Transverse colon (tissue), 4 donors: Measurements from ENCODE around the gene LEKR1. TPM values are rescaled to one million over a fixed set of nuclear protein-coding genes. Genes with fewer than 3 reads are reported as not detected.

ENCODE experiments used
- DNase-seq: peaks from one replicate; pipeline ENCODE4 v3.0.0-alpha.2; 2019
- H3K27ac ChIP-seq, 4 donors: fragments of 200-600 bp; sonication (generic); 2 replicates each; pipeline ENCODE4 v1.5.1; 2016 to 2018; ENCODE audit warnings: inconsistent platforms in 4 of 4
- H3K27me3 ChIP-seq: fragments of 200-600 bp; sonication (generic); 2 replicates; pipeline ENCODE4 v1.5.1; 2017; ENCODE audit warnings: inconsistent platforms
- H3K36me3 ChIP-seq, 4 donors: fragments of 200-600 bp; sonication (generic); 2 replicates each; pipeline ENCODE4 v1.5.1; 2017 to 2019; ENCODE audit warnings: inconsistent platforms in 4 of 4
- H3K4me1 ChIP-seq, 4 donors: fragments of 200-600 bp; sonication (generic); 2 replicates each; pipeline ENCODE4 v1.5.1; 2017 to 2020; ENCODE audit warnings: inconsistent platforms in 4 of 4
- H3K4me3 ChIP-seq, 4 donors: fragments of 200-600 bp; sonication (generic); 1 replicate in 1 of 4; 2 replicates in 3 of 4; pipeline versions ENCODE4 v1.5.1 to v1.6.1; 2017 to 2019; ENCODE audit warnings: inconsistent platforms in 4 of 4
- H3K9me3 ChIP-seq, 2 donors: fragments of 200-600 bp; sonication (generic); 2 replicates each; pipeline ENCODE4 v1.5.1; 2017 to 2019; ENCODE audit warnings: inconsistent platforms in 2 of 2
- CTCF ChIP-seq, 5 experiments: fragments of 200-600 bp in 3 of 5; fragments of 450-650 bp in 2 of 5; sonication (generic) in 3 of 5; IDR thresholded peaks; 1 replicate in 2 of 5; 2 replicates in 3 of 5; pipeline ENCODE4 v1.5.1; 2016 to 2017; ENCODE audit warnings: antibody characterized with exemption in 5 of 5, inconsistent platforms in 3 of 5, mild to moderate bottlenecking in 2 of 5, moderate library complexity in 1 of 5
- EP300 ChIP-seq: sonication (generic); formaldehyde crosslinking; IDR thresholded peaks from one replicate; pipeline ENCODE4 v1.6.1; 2017; ENCODE audit warnings: antibody characterized with exemption, low read depth
- POLR2A ChIP-seq: fragments of 450-650 bp; IDR thresholded peaks from one replicate; pipeline ENCODE4 v1.6.1; 2016; ENCODE audit warnings: antibody characterized with exemption, mild to moderate bottlenecking, moderate library complexity
- POLR2AphosphoS5 ChIP-seq, 3 donors: sonication (generic); formaldehyde crosslinking; IDR thresholded peaks; one replicate each; pipeline ENCODE4 v1.6.1; 2016; ENCODE audit warnings: antibody characterized with exemption in 3 of 3
- WGBS, 2 donors: methylation state at CpG; one replicate each; pipeline ENCODE4 v1.1.5; 2018; ENCODE audit warnings: low coverage in 1 of 2; 5-methylcytosine and 5-hydroxymethylcytosine counted together
- in situ Hi-C, 4 donors: fragments of 200-750 bp; cut with MboI; loops; one replicate each; pipeline versions ENCODE4 v1.15.0 to v1.15.1; 2017; ENCODE audit warnings: low sequenced_read_pairs in 3 of 4, low pct_ligation_motif_present in 1 of 4, low pct_unique_long_range_greater_than_20kb in 1 of 4
- intact Hi-C: fragments of 100-400 bp; cut with DNase I; formaldehyde crosslinking; loops from one replicate; pipeline ENCODE4 v1.15.1; 2023; ENCODE audit warnings: low total_unique reads
- total RNA-seq, 4 donors: library from RNA; depleted of rRNA; stranded (reverse); fragments of >200 nt; gene quantifications; one replicate each; pipeline ENCODE4 v1.1.0, GENCODE V29; 2016

Gene LEKR1
- total RNA-seq, 4 donors from 2014 or later = 0.40 to 3.3 (median 0.96) TPM; not detected in 1

DNA sequence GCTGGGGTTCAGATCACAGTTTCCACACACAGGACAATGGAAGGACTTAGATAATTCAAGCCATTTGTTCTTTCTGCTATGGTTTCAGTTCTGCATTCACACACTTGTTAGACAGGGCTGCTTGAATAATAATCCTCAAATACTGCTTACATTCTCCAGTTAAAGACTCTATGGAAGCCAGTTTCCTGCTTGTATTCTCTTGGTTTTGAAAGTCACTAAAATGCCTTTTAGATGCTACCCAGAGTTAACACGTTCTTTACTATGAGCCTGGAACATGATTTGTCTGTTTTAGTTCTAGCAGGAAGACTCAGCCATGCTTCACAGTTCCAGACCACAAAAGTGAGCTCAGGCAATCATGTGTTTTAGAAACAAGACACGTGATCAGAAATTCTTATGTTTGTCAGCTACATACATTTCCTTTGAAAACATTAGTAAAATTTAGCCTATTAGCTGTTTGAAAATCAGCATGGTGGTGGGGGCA is 152.4 kb downstream of the LEKR1 start:
- in situ Hi-C loops (no loop called here), intact Hi-C loops (no loop called here)
- TF ChIP-seq CTCF (IDR thresholded peaks at IDR 0.05) = no peak
- no peak for TF ChIP-seq EP300
- no peak for TF ChIP-seq POLR2A
- TF ChIP-seq POLR2AphosphoS5 (IDR thresholded peaks at IDR 0.05) = no peak
- Histone ChIP-seq H3K9me3 (no peaks in the 10 kb centered on the region), H3K36me3 (no peaks in the 10 kb centered on the region), H3K4me3 (no peak overlapping the region), H3K27ac (peak overlapping the region in 2 of 4 donors; percentile 21), H3K4me1 (no peaks in the 10 kb centered on the region), H3K27me3 (no peaks in the 10 kb centered on the region)
- DNase-seq = no peak
- WGBS, 2 donors = 42 to 47% methylated on average over 2 of the region's 2 CpGs

DNA sequence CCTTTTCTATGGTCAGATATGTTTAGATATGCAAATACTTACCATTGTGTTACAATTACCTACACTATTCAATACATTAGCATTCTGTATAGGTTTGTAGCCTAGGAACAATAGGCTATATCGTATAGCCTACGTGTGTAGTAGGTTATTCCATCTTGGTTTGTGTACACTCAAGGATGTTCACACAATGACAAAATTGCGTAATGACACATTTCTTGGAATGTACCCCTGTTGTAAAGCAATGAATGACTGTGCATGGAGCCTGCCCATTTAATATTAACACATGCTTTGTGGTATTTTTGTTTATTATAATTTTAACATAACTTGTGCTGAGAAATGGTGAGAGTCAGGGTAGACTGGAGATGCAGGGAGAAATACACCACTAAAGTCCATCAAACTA is 154.9 kb downstream of the LEKR1 start:
- no peak for DNase-seq
- intact Hi-C loops = no loop called here
- Histone ChIP-seq H3K36me3 (no peaks in the 10 kb centered on the region), H3K27me3 (no peaks in the 10 kb centered on the region), H3K4me1 (no peaks in the 10 kb centered on the region), H3K27ac (no peak overlapping the region), H3K9me3 (no peaks in the 10 kb centered on the region), H3K4me3 (no peak overlapping the region)
- in situ Hi-C loops = no loop called here
- WGBS, 2 donors = 90 to 92% methylated on average over 3 of the region's 3 CpGs
- TF ChIP-seq POLR2AphosphoS5 (IDR thresholded peaks at IDR 0.05) = no peak

GRCh38 chr3:156983559-156983958 is 157.4 kb downstream of the LEKR1 start:
- H3K27ac ChIP-seq = no peak overlapping the region
- H3K4me3 ChIP-seq = no peak overlapping the region
- no peak for DNase-seq
- in situ Hi-C loops (no loop called here), intact Hi-C loops (no loop called here)
- no peak for TF ChIP-seq POLR2AphosphoS5 (IDR thresholded peaks at IDR 0.05)
- TF ChIP-seq CTCF (IDR thresholded peaks at IDR 0.05) = no peak
- TF ChIP-seq POLR2A = no peak
- TF ChIP-seq EP300 = no peak
- no peaks in the 10 kb centered on the region for H3K36me3 ChIP-seq
- H3K4me1 ChIP-seq = no peaks in the 10 kb centered on the region
- no peaks in the 10 kb centered on the region for H3K27me3 ChIP-seq
- H3K9me3 ChIP-seq = no peaks in the 10 kb centered on the region

DNA sequence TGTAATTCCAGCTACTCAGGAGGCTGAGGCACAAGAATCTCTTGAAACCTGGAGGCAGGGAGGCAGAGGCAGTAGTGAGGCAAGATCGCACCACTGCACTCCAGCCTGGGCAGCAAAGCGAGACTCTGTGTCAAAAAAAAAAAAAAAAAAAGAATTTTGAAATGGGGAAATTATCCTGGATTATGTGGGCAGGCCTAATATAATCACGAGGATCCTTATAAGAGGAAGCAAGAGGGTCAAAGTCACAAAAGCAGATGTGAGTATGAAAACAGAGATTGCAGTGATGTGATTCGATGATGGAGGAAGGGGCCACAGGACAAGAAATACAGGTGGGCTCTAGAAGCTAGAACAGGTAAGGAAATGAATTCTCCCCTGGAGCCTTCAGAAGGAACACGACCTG is 159.6 kb downstream of the LEKR1 start:
- Histone ChIP-seq H3K4me1 (no peaks in the 10 kb centered on the region), H3K4me3 (no peak overlapping the region), H3K9me3 (no peaks in the 10 kb centered on the region), H3K36me3 (no peaks in the 10 kb centered on the region), H3K27ac (no peak overlapping the region), H3K27me3 (no peaks in the 10 kb centered on the region)
- in situ Hi-C loops = no loop called here
- intact Hi-C loops = no loop called here
- no peak for DNase-seq
- TF ChIP-seq CTCF (IDR thresholded peaks at IDR 0.05) (no peak), EP300 (no peak), POLR2AphosphoS5 (IDR thresholded peaks at IDR 0.05) (no peak), POLR2A (no peak)
- WGBS, 2 donors = 75 to 80% methylated on average over 5 of the region's 5 CpGs

GRCh38 chr3:156987946-156988345 is 161.8 kb downstream of the LEKR1 start:
- Histone ChIP-seq H3K27me3 (no peaks in the 10 kb centered on the region), H3K36me3 (no peaks in the 10 kb centered on the region), H3K9me3 (peaks cover 0 to 4% of the 10 kb centered on the region in 2 donors), H3K4me1 (no peaks in the 10 kb centered on the region), H3K27ac (no peak overlapping the region), H3K4me3 (no peak overlapping the region)
- in situ Hi-C loops = no loop called here
- intact Hi-C loops = no loop called here
- WGBS, 2 donors = 75 to 100% methylated on average over 2 of the region's 2 CpGs
- no peak for TF ChIP-seq EP300
- TF ChIP-seq POLR2A = no peak
- TF ChIP-seq POLR2AphosphoS5 (IDR thresholded peaks at IDR 0.05) = no peak
- TF ChIP-seq CTCF (IDR thresholded peaks at IDR 0.05) = no peak
- no peak for DNase-seq
